A673 (cell line): ENCODE results near the gene CCDC88B.

Experiments used
- CTCF ChIP-seq: fragments of 300-800, 200-600 bp; sonication (generic); conservative IDR thresholded peaks from 2 replicates; pipeline ENCODE4 v1.5.1; 2017; ENCODE audit warnings: low read depth, mild to moderate bottlenecking, antibody characterized with exemption, low read length, moderate library complexity, mixed read lengths
- EZH2 ChIP-seq: fragments of 200-600 bp; sonication (generic); IDR thresholded peaks from 2 replicates; pipeline ENCODE4 v1.6.1; 2017; ENCODE audit warnings: borderline replicate concordance, low read depth, mild to moderate bottlenecking, mixed read lengths, antibody characterized with exemption, low read length; ENCODE audit not compliant: poor library complexity, severe bottlenecking

DNA sequence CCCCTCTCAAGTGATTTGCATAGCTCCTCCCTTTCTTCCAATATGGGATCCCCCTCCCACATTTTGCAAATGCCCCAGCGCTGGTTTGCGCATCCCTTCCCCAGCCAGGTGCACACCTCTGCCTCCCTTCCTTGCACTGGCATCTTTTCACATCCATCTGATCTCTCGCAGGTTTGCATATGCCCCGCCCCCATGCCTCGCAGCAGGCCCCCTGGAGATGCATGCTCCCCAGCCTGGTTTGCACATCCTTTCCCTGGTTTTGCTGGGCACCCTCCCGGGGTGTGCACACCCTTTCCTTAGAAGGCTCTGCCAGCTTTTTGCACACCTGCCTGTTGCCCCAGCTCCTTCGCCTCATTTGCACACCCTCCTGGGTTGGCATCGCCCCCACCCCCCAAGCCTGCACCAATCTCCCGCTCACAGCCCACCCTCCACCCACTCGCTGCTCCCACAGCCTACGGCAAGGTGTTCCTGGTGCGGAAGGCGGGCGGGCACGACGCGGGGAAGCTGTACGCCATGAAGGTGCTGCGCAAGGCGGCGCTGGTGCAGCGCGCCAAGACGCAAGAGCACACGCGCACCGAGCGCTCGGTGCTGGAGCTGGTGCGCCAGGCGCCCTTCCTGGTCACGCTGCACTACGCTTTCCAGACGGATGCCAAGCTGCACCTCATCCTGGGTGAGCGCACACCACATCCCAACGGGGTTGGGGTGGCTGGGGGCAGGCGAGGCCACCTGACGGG, 19.9 kb downstream of the CCDC88B start:
- no peak for TF ChIP-seq EZH2
- no peak for TF ChIP-seq CTCF
